ENCODE results near the gene OR13G1. TPM values are rescaled to one million over a fixed set of nuclear protein-coding genes. Genes with fewer than 3 reads are reported as not detected.

OR13G1 gene
- total and polyA plus RNA-seq, 9 donors, result not detected

DNA sequence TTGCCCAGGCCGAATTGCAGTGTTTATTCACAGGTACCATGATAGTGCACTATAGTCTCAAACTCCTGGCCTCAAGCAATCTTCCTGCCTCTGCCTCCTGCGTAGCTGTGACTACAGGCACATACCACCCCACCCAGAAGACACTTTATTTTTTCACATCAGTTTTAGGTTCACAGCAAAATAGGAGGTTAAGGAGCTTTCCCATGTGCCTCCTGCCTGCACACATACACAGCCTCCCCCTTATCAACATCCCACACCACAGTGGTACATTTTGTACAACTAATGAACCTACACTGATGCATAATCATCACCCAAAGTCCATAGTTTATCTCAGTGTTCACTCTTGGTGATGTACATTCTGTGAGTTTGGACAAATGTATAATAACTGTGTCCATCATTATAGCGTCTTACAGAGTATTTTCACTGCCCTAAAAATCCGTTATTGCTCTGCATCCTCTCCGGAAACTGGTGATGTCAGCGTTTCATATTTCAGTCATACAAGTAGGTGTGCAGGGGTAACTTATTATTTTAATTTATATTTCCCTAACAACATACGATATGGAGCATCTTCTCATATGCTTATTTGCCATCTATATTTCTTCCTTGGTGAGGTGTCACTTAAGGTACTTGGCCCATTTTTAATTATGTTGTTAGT, 23.2 kb downstream of the OR13G1 start:
- no peaks in the 10 kb centered on the region for H3K27me3 ChIP-seq
- no peaks in the 10 kb centered on the region for H3K9me3 ChIP-seq
- no peaks in the 10 kb centered on the region for H3K36me3 ChIP-seq
- 69 to 77% (median 74%) methylated on average over 7 of the region's 7 CpGs for WGBS, 3 donors
- TF ChIP-seq EP300 (IDR thresholded peaks at IDR 0.05) (no peak), POLR2A (IDR thresholded peaks at IDR 0.05) (no peak)
- TF ChIP-seq, protein P1, sequence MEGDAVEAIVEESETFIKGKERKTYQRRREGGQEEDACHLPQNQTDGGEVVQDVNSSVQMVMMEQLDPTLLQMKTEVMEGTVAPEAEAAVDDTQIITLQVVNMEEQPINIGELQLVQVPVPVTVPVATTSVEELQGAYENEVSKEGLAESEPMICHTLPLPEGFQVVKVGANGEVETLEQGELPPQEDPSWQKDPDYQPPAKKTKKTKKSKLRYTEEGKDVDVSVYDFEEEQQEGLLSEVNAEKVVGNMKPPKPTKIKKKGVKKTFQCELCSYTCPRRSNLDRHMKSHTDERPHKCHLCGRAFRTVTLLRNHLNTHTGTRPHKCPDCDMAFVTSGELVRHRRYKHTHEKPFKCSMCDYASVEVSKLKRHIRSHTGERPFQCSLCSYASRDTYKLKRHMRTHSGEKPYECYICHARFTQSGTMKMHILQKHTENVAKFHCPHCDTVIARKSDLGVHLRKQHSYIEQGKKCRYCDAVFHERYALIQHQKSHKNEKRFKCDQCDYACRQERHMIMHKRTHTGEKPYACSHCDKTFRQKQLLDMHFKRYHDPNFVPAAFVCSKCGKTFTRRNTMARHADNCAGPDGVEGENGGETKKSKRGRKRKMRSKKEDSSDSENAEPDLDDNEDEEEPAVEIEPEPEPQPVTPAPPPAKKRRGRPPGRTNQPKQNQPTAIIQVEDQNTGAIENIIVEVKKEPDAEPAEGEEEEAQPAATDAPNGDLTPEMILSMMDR (IDR thresholded peaks at IDR 0.05), result no peak
- no peak overlapping the region for H3K4me3 ChIP-seq
- no peaks in the 10 kb centered on the region for H3K4me1 ChIP-seq (ENCODE audit: insufficient read depth)
- H3K27ac ChIP-seq, result no peak overlapping the region
- DNase-seq, result no peak
- intact Hi-C loops (cut with DNase I), result no loop called here

DNA sequence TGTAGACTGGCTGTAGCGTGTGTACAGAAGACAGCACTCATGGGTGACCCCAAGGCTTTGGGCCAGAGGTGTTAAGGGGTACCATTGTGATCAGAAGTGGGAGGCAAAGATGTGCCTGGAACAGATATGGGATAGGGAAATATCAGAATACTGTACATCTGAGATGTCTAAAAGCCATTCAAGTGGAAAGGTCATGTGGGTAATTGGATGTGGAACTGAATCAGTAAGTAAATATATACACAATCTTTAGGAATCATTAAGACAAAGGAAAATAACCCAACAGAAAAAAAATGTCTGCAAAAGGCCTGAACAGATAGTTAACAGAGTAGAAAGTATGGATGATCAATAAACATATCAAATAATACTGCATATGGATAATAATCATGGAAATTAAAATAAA, 26.5 kb downstream of the OR13G1 start:
- Histone ChIP-seq H3K4me1 (ENCODE audit: insufficient read depth) (no peaks in the 10 kb centered on the region), H3K27ac (no peak overlapping the region), H3K4me3 (no peak overlapping the region), H3K27me3 (no peaks in the 10 kb centered on the region), H3K36me3 (no peaks in the 10 kb centered on the region), H3K9me3 (no peaks in the 10 kb centered on the region)
- 68 to 77% (median 70%) methylated on average over 1 of the region's 1 CpG for WGBS, 3 donors
- intact Hi-C loops (cut with DNase I), result no loop called here
- TF ChIP-seq, protein P1 (IDR thresholded peaks at IDR 0.05), result no peak
- no peak for TF ChIP-seq EP300 (IDR thresholded peaks at IDR 0.05)
- TF ChIP-seq POLR2A (IDR thresholded peaks at IDR 0.05), result no peak
- no peak for DNase-seq

DNA sequence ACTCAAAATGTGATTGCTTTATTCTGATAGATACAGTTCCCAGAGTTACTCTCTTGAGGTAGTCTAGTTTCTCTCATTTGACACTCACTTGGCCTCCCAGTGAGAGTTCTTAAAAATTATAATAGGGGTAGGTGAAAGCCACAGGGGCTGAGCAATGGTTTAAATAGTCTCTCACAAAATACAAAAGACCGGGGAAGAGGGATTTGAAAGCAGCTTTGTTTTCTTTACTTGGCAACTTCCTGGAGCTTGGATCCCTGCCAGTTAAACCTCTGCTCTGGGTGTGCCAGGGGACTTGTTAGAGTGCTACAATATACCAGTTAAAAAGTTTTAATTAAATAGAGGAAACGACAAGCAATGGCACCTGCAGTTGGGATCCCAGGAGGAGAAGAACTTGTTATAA, 31.7 kb downstream of the OR13G1 start:
- intact Hi-C loops (cut with DNase I), result no loop called here
- no peaks in the 10 kb centered on the region for H3K9me3 ChIP-seq
- no peak overlapping the region for H3K27ac ChIP-seq
- no peaks in the 10 kb centered on the region for H3K36me3 ChIP-seq
- peak in 1 of 5 donors; percentile 23 for DNase-seq
- 2 to 10% (median 5%) methylated on average over 2 of the region's 2 CpGs for WGBS, 3 donors
- TF ChIP-seq POLR2A (IDR thresholded peaks at IDR 0.05) (no peak), EP300 (IDR thresholded peaks at IDR 0.05) (no peak)
- TF ChIP-seq, protein P1 (IDR thresholded peaks at IDR 0.05), result no peak
- no peak overlapping the region for H3K4me3 ChIP-seq
- no peaks in the 10 kb centered on the region for H3K27me3 ChIP-seq
- H3K4me1 ChIP-seq (ENCODE audit: insufficient read depth), result no peaks in the 10 kb centered on the region

DNA sequence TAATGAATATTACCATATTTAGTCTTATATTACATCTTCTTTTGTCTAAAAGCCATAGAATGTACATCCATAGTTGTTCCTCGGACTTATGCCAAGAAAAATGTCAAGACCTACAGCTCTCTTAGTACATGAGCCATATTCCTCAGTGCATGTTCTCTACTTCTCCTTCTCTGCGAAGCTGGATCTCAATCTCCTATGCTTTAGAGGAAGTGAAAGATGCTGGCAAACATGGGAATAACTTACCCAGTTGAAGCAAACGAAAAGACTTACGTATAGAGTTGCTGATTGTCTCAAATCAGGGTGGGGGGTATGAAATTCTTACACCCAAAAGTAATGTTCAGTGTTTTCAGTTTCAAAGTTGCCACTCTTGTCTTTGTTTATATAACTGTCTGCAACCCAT, 32.7 kb downstream of the OR13G1 start:
- intact Hi-C loops (cut with DNase I), result no loop called here
- TF ChIP-seq, protein P1 (IDR thresholded peaks at IDR 0.05), result no peak
- no peak for TF ChIP-seq POLR2A (IDR thresholded peaks at IDR 0.05)
- TF ChIP-seq EP300 (IDR thresholded peaks at IDR 0.05), result no peak
- Histone ChIP-seq H3K4me3 (no peak overlapping the region), H3K9me3 (no peaks in the 10 kb centered on the region), H3K27me3 (no peaks in the 10 kb centered on the region), H3K27ac (no peak overlapping the region), H3K36me3 (no peaks in the 10 kb centered on the region), H3K4me1 (ENCODE audit: insufficient read depth) (no peaks in the 10 kb centered on the region)
- no peak for DNase-seq
- WGBS, 3 donors, result 76 to 83% (median 77%) methylated on average over 4 of the region's 4 CpGs
